H9 (cell line): ENCODE results near the gene MAST4. TPM values are rescaled to one million over a fixed set of nuclear protein-coding genes. Genes with fewer than 3 reads are reported as not detected.

ENCODE experiments used
- DNase-seq: peaks from one replicate; pipeline ENCODE4 v3.0.0-alpha.2; 2017
- H2AFZ ChIP-seq: one replicate; pipeline ENCODE4 v1.6.1; 2013; ENCODE audit warnings: mild to moderate bottlenecking, low read length, control low read depth, moderate library complexity
- H2AK5ac ChIP-seq: 2 replicates; pipeline ENCODE4 v1.6.1; 2013; ENCODE audit warnings: low read length, control low read depth, mixed read lengths; ENCODE audit not compliant: insufficient read length
- H2BK120ac ChIP-seq: one replicate; pipeline ENCODE4 v1.6.1; 2013; ENCODE audit warnings: low read depth, mild to moderate bottlenecking, low read length, control low read depth, inconsistent platforms; ENCODE audit not compliant: poor library complexity, severe bottlenecking
- H2BK12ac ChIP-seq: 2 replicates; pipeline ENCODE4 v1.6.1; 2013; ENCODE audit warnings: low read length, control low read depth, mixed read lengths, low read depth; ENCODE audit not compliant: insufficient read length
- H2BK15ac ChIP-seq: 2 replicates; pipeline ENCODE4 v1.6.1; 2013; ENCODE audit warnings: low read depth, low read length, control low read depth
- H2BK20ac ChIP-seq: one replicate; pipeline ENCODE4 v1.6.1; 2013; ENCODE audit warnings: low read depth, mild to moderate bottlenecking, low read length, control low read depth, inconsistent platforms; ENCODE audit not compliant: poor library complexity, severe bottlenecking
- H2BK5ac ChIP-seq: 2 replicates; pipeline ENCODE4 v1.6.1; 2013; ENCODE audit warnings: low read length, control low read depth, mixed read lengths; ENCODE audit not compliant: insufficient read length
- H3K14ac ChIP-seq: 2 replicates; pipeline ENCODE4 v1.6.1; 2013; ENCODE audit warnings: low read length, control low read depth; ENCODE audit not compliant: insufficient read depth
- H3K18ac ChIP-seq: 2 replicates; pipeline ENCODE4 v1.6.1; 2013; ENCODE audit warnings: low read depth, mild to moderate bottlenecking, mixed read lengths, low read length, control low read depth; ENCODE audit not compliant: insufficient read length
- H3K23ac ChIP-seq: 2 replicates; pipeline ENCODE4 v1.6.1; 2013; ENCODE audit warnings: low read length, control low read depth, mixed read lengths, low read depth; ENCODE audit not compliant: insufficient read length
- H3K23me2 ChIP-seq: 2 replicates; pipeline ENCODE4 v1.6.1; 2013; ENCODE audit warnings: low read depth, mild to moderate bottlenecking, mixed read lengths, low read length, control low read depth; ENCODE audit not compliant: insufficient read length, poor library complexity, severe bottlenecking
- H3K27ac ChIP-seq: 2 replicates; pipeline ENCODE4 v1.5.1; 2013; ENCODE audit warnings: low read length, control low read depth, mixed read lengths, low read depth; ENCODE audit not compliant: insufficient read length
- H3K27me3 ChIP-seq: 2 replicates; pipeline ENCODE4 v1.6.1; 2013; ENCODE audit warnings: low read length, control low read depth, inconsistent platforms; ENCODE audit not compliant: insufficient read depth
- H3K4ac ChIP-seq: 2 replicates; pipeline ENCODE4 v1.6.1; 2013; ENCODE audit warnings: low read depth, mild to moderate bottlenecking, control low read depth, inconsistent platforms, low read length, moderate library complexity
- H3K4me1 ChIP-seq: 2 replicates; pipeline ENCODE4 v1.6.1; 2013; ENCODE audit warnings: low read length, control low read depth, inconsistent platforms; ENCODE audit not compliant: insufficient read depth
- H3K4me2 ChIP-seq: 2 replicates; pipeline ENCODE4 v1.6.1; 2013; ENCODE audit warnings: low read length, control low read depth, mixed read lengths; ENCODE audit not compliant: insufficient read length, insufficient read depth
- H3K56ac ChIP-seq: 2 replicates; pipeline ENCODE4 v1.6.1; 2013; ENCODE audit warnings: low read depth, mild to moderate bottlenecking, mixed read lengths, low read length, control low read depth; ENCODE audit not compliant: insufficient read length
- H3K79me1 ChIP-seq: 2 replicates; pipeline ENCODE4 v1.6.1; 2013; ENCODE audit warnings: low read depth, mild to moderate bottlenecking, moderate library complexity, low read length, control low read depth, inconsistent platforms; ENCODE audit not compliant: insufficient read depth, poor library complexity, severe bottlenecking
- H3K79me2 ChIP-seq: 2 replicates; pipeline ENCODE4 v1.6.1; 2013; ENCODE audit warnings: low read length, control low read depth, inconsistent platforms; ENCODE audit not compliant: insufficient read depth
- H3K9ac ChIP-seq: 2 replicates; pipeline ENCODE4 v1.6.1; 2013; ENCODE audit warnings: low read length, control low read depth, mixed read lengths; ENCODE audit not compliant: insufficient read length; ENCODE audit errors: extremely low read depth
- H3K9me3 ChIP-seq: one replicate; pipeline ENCODE4 v1.6.1; 2013; ENCODE audit warnings: low read depth, low read length, inconsistent platforms; ENCODE audit not compliant: control insufficient read depth
- H3T11ph ChIP-seq: one replicate; pipeline ENCODE4 v1.6.1; 2013; ENCODE audit warnings: mild to moderate bottlenecking, low read length, control low read depth, inconsistent platforms
- H4K20me1 ChIP-seq: one replicate; pipeline ENCODE4 v1.6.1; 2013; ENCODE audit not compliant: control insufficient read depth, insufficient read length, insufficient read depth
- H4K5ac ChIP-seq: 2 replicates; pipeline ENCODE4 v1.6.1; 2013; ENCODE audit warnings: low read depth, mild to moderate bottlenecking, mixed read lengths, low read length, control low read depth; ENCODE audit not compliant: insufficient read length
- H4K8ac ChIP-seq: replicated peaks from 2 replicates; pipeline ENCODE4 v1.6.1; 2013; ENCODE audit warnings: low read length, control low read depth, mixed read lengths, low read depth; ENCODE audit not compliant: insufficient read length
- H4K91ac ChIP-seq: 2 replicates; pipeline ENCODE4 v1.6.1; 2013; ENCODE audit warnings: low read depth, mild to moderate bottlenecking, moderate library complexity, mixed read lengths, low read length, control low read depth; ENCODE audit not compliant: insufficient read length
- H3K27ac Mint-ChIP-seq, 3 experiments: 2 replicates in 2 of 3; 3 replicates in 1 of 3; pipeline ENCODE4 v1.8.0; 2020 to 2021; ENCODE audit warnings: mixed read lengths in 3 of 3, mild to moderate bottlenecking in 1 of 3, moderate library complexity in 1 of 3
- H3K27me3 Mint-ChIP-seq: 2 replicates; pipeline ENCODE4 v1.8.0; 2021; ENCODE audit warnings: low read depth, mild to moderate bottlenecking, moderate library complexity, mixed read lengths
- H3K36me3 Mint-ChIP-seq, 3 experiments: 2 replicates in 2 of 3; 3 replicates in 1 of 3; pipeline ENCODE4 v1.8.0; 2020 to 2021; ENCODE audit warnings: low read depth in 3 of 3, mixed read lengths in 3 of 3; ENCODE audit not compliant: insufficient read depth in 1 of 3
- H3K4me1 Mint-ChIP-seq, 2 experiments: 2 replicates each; pipeline ENCODE4 v1.8.0; 2020; ENCODE audit warnings: mixed read lengths in 2 of 2
- H3K4me3 Mint-ChIP-seq, 2 experiments: 2 replicates in 1 of 2; 3 replicates in 1 of 2; pipeline ENCODE4 v1.8.0; 2020 to 2021; ENCODE audit warnings: mild to moderate bottlenecking in 2 of 2, mixed read lengths in 2 of 2, moderate library complexity in 1 of 2
- H3K9me3 Mint-ChIP-seq, 2 experiments: 2 replicates in 1 of 2; 3 replicates in 1 of 2; pipeline ENCODE4 v1.8.0; 2020; ENCODE audit warnings: mild to moderate bottlenecking in 2 of 2, mixed read lengths in 2 of 2, moderate library complexity in 1 of 2
- WGBS: extraction: QIAGEN DNeasy Blood & Tissue Kit; methylation state at CpG from one replicate; pipeline ENCODE4 v1.1.7; 2013; ENCODE audit warnings: missing lambda C conversion rate, low lambda C conversion rate, mixed read lengths; ENCODE audit not compliant: insufficient read length; ENCODE audit errors: extremely low coverage; 5-methylcytosine and 5-hydroxymethylcytosine counted together
- total RNA-seq: library from RNA; stranded (reverse); gene quantifications from 2 replicates; pipeline ENCODE4 v1.2.1, GENCODE V29; 2021
- TF ChIP-seq, protein P1 (sequence below): fragments of 200-600 bp; sonication (generic); conservative IDR thresholded peaks from 3 replicates; pipeline ENCODE4 v1.8.0; 2021; ENCODE audit warnings: antibody characterized with exemption, mild to moderate bottlenecking

The MAST4 gene
- total RNA-seq, 1 experiment from 2014 or later, result 3.7 TPM

DNA sequence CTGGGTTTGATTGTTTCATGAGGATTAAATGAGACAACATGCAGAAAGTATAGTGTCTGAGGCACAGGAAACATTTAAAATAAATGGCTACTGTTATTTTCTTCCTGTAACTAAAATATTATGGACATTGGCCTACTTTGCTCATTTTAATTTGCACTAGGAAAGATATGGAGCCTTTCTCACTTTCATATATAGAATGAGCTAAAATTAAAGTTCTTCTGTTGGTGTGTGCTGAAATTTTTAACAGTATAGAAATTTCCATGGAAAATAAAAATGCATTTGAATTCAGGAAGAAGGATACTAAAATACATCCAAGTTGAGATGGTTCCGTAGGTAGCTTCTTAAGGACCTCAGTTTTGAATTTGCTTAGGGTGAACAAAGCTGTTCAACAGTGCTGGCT, 131.9 kb downstream of the MAST4 start:
- Histone ChIP-seq H3K79me2 (no peaks in the 10 kb centered on the region), H3K9me3 (no peaks in the 10 kb centered on the region), H2BK12ac (no peak overlapping the region), H3K23me2 (no peaks in the 10 kb centered on the region), H3K27me3 (no peaks in the 10 kb centered on the region), H3K4ac (no peak overlapping the region), H3K14ac (no peak overlapping the region), H4K8ac (no peak overlapping the region), H2AFZ (no peak overlapping the region), H3K56ac (no peak overlapping the region), H3K4me2 (no peak overlapping the region), H2BK20ac (no peak overlapping the region), H3T11ph (no peak overlapping the region), H4K5ac (no peak overlapping the region), H2BK5ac (no peak overlapping the region), H4K91ac (no peak overlapping the region), H3K23ac (no peak overlapping the region), H3K18ac (no peak overlapping the region), H4K20me1 (no peaks in the 10 kb centered on the region), H3K4me1 (no peaks in the 10 kb centered on the region), H2AK5ac (no peak overlapping the region), H3K9ac (no peak overlapping the region), H3K27ac (no peak overlapping the region), H3K79me1 (no peaks in the 10 kb centered on the region), H2BK120ac (no peak overlapping the region), H2BK15ac (no peak overlapping the region)
- DNase-seq, result no peak
- no CpG with 5 or more reads among the region's 1 CpG for WGBS
- TF ChIP-seq, protein P1, sequence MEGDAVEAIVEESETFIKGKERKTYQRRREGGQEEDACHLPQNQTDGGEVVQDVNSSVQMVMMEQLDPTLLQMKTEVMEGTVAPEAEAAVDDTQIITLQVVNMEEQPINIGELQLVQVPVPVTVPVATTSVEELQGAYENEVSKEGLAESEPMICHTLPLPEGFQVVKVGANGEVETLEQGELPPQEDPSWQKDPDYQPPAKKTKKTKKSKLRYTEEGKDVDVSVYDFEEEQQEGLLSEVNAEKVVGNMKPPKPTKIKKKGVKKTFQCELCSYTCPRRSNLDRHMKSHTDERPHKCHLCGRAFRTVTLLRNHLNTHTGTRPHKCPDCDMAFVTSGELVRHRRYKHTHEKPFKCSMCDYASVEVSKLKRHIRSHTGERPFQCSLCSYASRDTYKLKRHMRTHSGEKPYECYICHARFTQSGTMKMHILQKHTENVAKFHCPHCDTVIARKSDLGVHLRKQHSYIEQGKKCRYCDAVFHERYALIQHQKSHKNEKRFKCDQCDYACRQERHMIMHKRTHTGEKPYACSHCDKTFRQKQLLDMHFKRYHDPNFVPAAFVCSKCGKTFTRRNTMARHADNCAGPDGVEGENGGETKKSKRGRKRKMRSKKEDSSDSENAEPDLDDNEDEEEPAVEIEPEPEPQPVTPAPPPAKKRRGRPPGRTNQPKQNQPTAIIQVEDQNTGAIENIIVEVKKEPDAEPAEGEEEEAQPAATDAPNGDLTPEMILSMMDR, result no peak
- Mint-ChIP-seq H3K9me3 (no peaks in the 10 kb centered on the region), H3K36me3 (no peaks in the 10 kb centered on the region), H3K27ac (no peak overlapping the region), H3K27me3 (peaks cover 6% of the 10 kb centered on the region), H3K4me1 (peaks cover 0 to 5% of the 10 kb centered on the region in 2 experiments; a peak in 3 of 4 replicates), H3K4me3 (no peak overlapping the region)
